ENCODE measurements around the gene PRG2.

- TF ChIP-seq CTCF (conservative IDR thresholded peaks at IDR 0.05 in 1 of 2, IDR thresholded peaks at IDR 0.05 in 1 of 2; ENCODE audit: extremely low read depth in 1 of 2, insufficient read depth in 1 of 2, low read depth in 1 of 2, low read length in 2 of 2) = no peak
- no peak for TF ChIP-seq EZH2 (IDR thresholded peaks at IDR 0.05; ENCODE audit: borderline replicate concordance, low read length)
Observed at GRCh38 chr11:57348052-57348451, 42.4 kb downstream of the PRG2 start.

All from mammary epithelial cell (primary cell).